Body of pancreas (tissue), 4 donors: Measurements from ENCODE around the gene TMEM135. TPM values are rescaled to one million over a fixed set of nuclear protein-coding genes. Genes with fewer than 3 reads are reported as not detected.

Experiments
- ATAC-seq: fragments of 150-250 bp; one replicate; pipeline ENCODE4 v1.9.1; 2016
- DNase-seq, 4 donors: peaks; one replicate each; pipeline ENCODE4 v3.0.0-alpha.2; 2019
- H3K27ac ChIP-seq, 4 donors: fragments of 200-600 bp; sonication (generic); 1 replicate in 3 of 4; 2 replicates in 1 of 4; pipeline versions ENCODE4 v1.5.1 to v1.6.1; 2016 to 2019; ENCODE audit warnings: mild to moderate bottlenecking in 1 of 4, mixed read lengths in 1 of 4, moderate library complexity in 1 of 4
- H3K27me3 ChIP-seq, 2 donors: fragments of 200-600 bp; sonication (generic); one replicate each; pipeline ENCODE4 v1.6.0; 2016; ENCODE audit warnings: mild to moderate bottlenecking in 1 of 2
- H3K36me3 ChIP-seq, 2 donors: fragments of 200-600 bp; sonication (generic); replicated peaks in 1 of 2; 2 replicates each; pipeline ENCODE4 v1.5.1; 2016; ENCODE audit warnings: low read depth in 2 of 2; ENCODE audit not compliant: insufficient read depth in 1 of 2
- H3K4me1 ChIP-seq: fragments of 200-600 bp; sonication (generic); one replicate; pipeline ENCODE4 v1.6.0; 2016
- H3K4me3 ChIP-seq, 2 donors: fragments of 200-600 bp; sonication (generic); 1 replicate in 1 of 2; 2 replicates in 1 of 2; pipeline ENCODE4 v1.5.1; 2016 to 2019
- H3K9me3 ChIP-seq, 3 donors: fragments of 200-600 bp; sonication (generic); 1 replicate in 2 of 3; 2 replicates in 1 of 3; pipeline ENCODE4 v1.5.1; 2016
- CTCF ChIP-seq, 7 experiments: fragments of 450-650 bp in 4 of 7; fragments of 200-600 bp in 3 of 7; sonication (generic) in 3 of 7; IDR thresholded peaks; one replicate each; pipeline ENCODE4 v1.5.1; 2016 to 2019; ENCODE audit warnings: antibody characterized with exemption in 7 of 7
- POLR2A ChIP-seq, 3 donors: fragments of 450-650 bp; IDR thresholded peaks; one replicate each; pipeline ENCODE4 v1.6.1; 2016; ENCODE audit warnings: antibody characterized with exemption in 3 of 3, mild to moderate bottlenecking in 2 of 3
- WGBS, 2 donors: methylation state at CpG; one replicate each; pipeline ENCODE4 v1.1.5; 2017; 5-methylcytosine and 5-hydroxymethylcytosine counted together
- intact Hi-C: fragments of 100-400 bp; cut with DNase I; formaldehyde crosslinking; loops from one replicate; pipeline ENCODE4 v1.15.1; 2023
- total RNA-seq, 2 donors: library from RNA; depleted of rRNA; stranded (reverse); fragments of >200 nt; gene quantifications; one replicate each; pipeline ENCODE4 v1.1.0, GENCODE V29; 2016

TMEM135 gene
- total RNA-seq, 2 donors from 2014 or later: 11.2 to 20.1 TPM

- Histone ChIP-seq H3K36me3 (no peaks in the 10 kb centered on the region), H3K4me3 (no peak overlapping the region), H3K27ac (no peak overlapping the region), H3K9me3 (no peaks in the 10 kb centered on the region), H3K4me1 (no peaks in the 10 kb centered on the region), H3K27me3 (no peaks in the 10 kb centered on the region)
- ATAC-seq (no peak), DNase-seq (no peak)
- TF ChIP-seq CTCF (IDR thresholded peaks at IDR 0.05): no peak
- TF ChIP-seq POLR2A (IDR thresholded peaks at IDR 0.05): no peak
- intact Hi-C loops: no loop called here
Measured at GRCh38 chr11:87252869-87253268, 215.1 kb downstream of the TMEM135 start.

- Histone ChIP-seq H3K27ac (no peak overlapping the region), H3K36me3 (no peaks in the 10 kb centered on the region), H3K4me3 (no peak overlapping the region), H3K9me3 (no peaks in the 10 kb centered on the region), H3K27me3 (no peaks in the 10 kb centered on the region), H3K4me1 (no peaks in the 10 kb centered on the region)
- WGBS, 2 donors: 89 to 95% methylated on average over 2 of the region's 2 CpGs
- intact Hi-C loops: no loop called here
- no peak for ATAC-seq
- TF ChIP-seq POLR2A (IDR thresholded peaks at IDR 0.05): no peak
- TF ChIP-seq CTCF (IDR thresholded peaks at IDR 0.05): no peak
- no peak for DNase-seq
Measured at GRCh38 chr11:87254562-87254961, 216.8 kb downstream of the TMEM135 start.

- Histone ChIP-seq H3K27me3 (no peaks in the 10 kb centered on the region), H3K4me3 (no peak overlapping the region), H3K36me3 (no peaks in the 10 kb centered on the region), H3K9me3 (no peaks in the 10 kb centered on the region), H3K27ac (no peak overlapping the region), H3K4me1 (no peaks in the 10 kb centered on the region)
- TF ChIP-seq POLR2A (IDR thresholded peaks at IDR 0.05) (no peak), CTCF (IDR thresholded peaks at IDR 0.05) (no peak)
- DNase-seq (no peak), ATAC-seq (no peak)
- intact Hi-C loops: no loop called here
Measured at GRCh38 chr11:87255589-87255988, 217.9 kb downstream of the TMEM135 start.

- ATAC-seq: no peak
- intact Hi-C loops: no loop called here
- no peaks in the 10 kb centered on the region for H3K27me3 ChIP-seq
- DNase-seq: no peak
- H3K27ac ChIP-seq: no peak overlapping the region
- no peaks in the 10 kb centered on the region for H3K9me3 ChIP-seq
- H3K4me3 ChIP-seq: no peak overlapping the region
- TF ChIP-seq POLR2A (IDR thresholded peaks at IDR 0.05): no peak
- TF ChIP-seq CTCF (IDR thresholded peaks at IDR 0.05): no peak
- no peaks in the 10 kb centered on the region for H3K36me3 ChIP-seq
- no peaks in the 10 kb centered on the region for H3K4me1 ChIP-seq
- 83 to 95% methylated on average over 1 of the region's 1 CpG for WGBS, 2 donors
Measured at GRCh38 chr11:87256694-87257340, 219.1 kb downstream of the TMEM135 start.

GRCh38 chr11:87258171-87258833, 220.6 kb downstream of the TMEM135 start:
- Histone ChIP-seq H3K4me3 (no peak overlapping the region), H3K27me3 (no peaks in the 10 kb centered on the region), H3K36me3 (no peaks in the 10 kb centered on the region), H3K27ac (no peak overlapping the region), H3K9me3 (no peaks in the 10 kb centered on the region), H3K4me1 (no peaks in the 10 kb centered on the region)
- WGBS, 2 donors: 50 to 71% methylated on average over 1 of the region's 1 CpG
- DNase-seq: no peak
- TF ChIP-seq CTCF (IDR thresholded peaks at IDR 0.05): no peak
- no peak for TF ChIP-seq POLR2A (IDR thresholded peaks at IDR 0.05)
- intact Hi-C loops: no loop called here
- no peak for ATAC-seq
